GM18499 (cell line): ENCODE measurements around the gene MFAP2.

Experiments used
- ATAC-seq: cut with Tn5 transposase; IDR thresholded peaks from one replicate; pipeline ENCODE4 v1.9.1; 2021; ENCODE audit warnings: moderate number of reproducible peaks; ENCODE audit not compliant: insufficient read depth, unreplicated experiment

The MFAP2 gene

GRCh38 chr1:16980473-16981268 is at the start of gene MFAP2:
Gene MFAP2 (minus strand): TSS chr1:16980620. CDS start chr1:16978273, 2,347 bp downstream.
- ATAC-seq = no peak

GRCh38 chr1:17030206-17030605 is 49.8 kb upstream of the MFAP2 start:
- no peak for ATAC-seq

GRCh38 chr1:17028662-17029188 is 48.3 kb upstream of the MFAP2 start:
- no peak for ATAC-seq

- ATAC-seq = no peak
Measured at GRCh38 chr1:17027900-17028299, 47.5 kb upstream of the MFAP2 start.

DNA sequence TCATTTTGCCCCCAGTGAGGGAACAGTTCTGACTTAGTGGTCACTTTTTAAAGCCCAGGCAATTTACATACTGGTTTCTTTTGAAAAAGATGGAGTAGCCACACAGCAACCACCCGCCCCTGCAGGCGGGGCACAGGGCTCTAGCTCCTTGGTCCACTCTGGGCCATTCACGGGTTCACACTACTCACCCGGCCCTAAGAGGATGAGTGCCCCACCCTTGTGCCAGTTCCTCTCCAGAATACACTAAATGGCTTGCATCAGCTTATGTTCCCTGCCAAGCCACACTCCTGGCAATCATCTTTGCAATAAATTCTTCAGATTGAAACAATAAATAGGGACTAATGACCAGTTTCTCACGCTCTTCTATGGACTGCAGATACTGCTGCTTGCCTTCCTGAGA is 47.0 kb upstream of the MFAP2 start:
- ATAC-seq = no peak

- no peak for ATAC-seq
Measured at GRCh38 chr1:17024721-17025120, 44.3 kb upstream of the MFAP2 start.

DNA sequence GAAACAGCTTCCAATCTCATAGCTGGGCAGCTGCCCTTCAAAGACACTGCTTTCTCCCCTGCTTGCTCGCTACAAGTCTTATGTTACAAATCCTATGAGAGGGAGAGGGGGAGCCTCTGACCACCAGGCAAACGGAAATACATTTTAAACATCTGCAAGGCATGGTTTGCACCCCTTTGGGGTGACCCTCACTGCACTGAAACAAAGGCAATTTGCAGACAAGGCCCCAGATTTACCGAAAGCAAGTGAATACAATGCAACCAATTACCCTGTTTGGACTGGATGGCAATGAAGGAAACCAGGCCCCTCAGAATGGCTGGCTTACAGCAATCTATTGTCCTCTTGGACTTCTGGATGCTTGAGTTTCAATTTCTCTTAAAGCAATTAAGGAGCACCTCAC is 43.2 kb upstream of the MFAP2 start:
- no peak for ATAC-seq

GRCh38 chr1:17023102-17023501 is 42.7 kb upstream of the MFAP2 start:
- no peak for ATAC-seq

DNA sequence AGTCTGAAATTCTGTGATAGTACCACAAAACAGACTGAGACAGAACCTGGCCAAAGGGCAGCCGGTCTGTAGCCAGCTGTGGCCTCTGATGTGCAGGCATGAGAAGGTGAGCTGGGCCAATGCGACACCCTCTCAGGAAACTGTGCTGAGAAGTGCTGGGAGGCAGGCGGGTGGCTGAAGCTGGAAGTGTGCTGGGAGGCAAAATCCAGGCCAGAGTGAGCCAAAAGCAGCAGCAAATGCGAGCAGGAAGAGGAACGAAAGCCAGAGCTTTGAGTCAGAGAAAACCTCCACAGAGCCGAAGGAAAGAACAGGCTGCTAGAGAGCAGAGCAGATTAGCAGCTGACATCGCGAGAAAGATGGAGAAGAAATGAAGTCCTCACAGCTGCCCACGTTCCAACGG is 41.5 kb upstream of the MFAP2 start:
- ATAC-seq = no peak

DNA sequence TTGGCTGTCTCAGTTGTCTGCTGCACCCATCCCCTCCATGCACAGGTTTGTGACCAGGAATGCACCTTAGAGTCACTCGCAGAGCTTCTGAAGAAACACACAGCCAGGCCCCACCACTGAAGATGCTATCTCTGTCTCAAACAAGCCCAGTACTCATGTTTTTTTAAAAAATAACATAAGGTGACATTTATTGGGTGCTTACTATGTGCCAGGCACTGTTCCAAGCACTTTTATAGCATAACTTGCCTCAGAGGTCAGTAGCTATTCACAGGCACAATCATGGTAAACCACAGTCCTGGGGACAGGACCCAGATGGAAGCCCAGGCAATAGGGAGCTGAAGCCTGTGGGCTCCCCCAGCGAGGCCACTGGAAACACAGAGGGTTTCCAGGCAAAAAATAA is 40.1 kb upstream of the MFAP2 start:
- ATAC-seq = no peak

GRCh38 chr1:17018849-17019248 is 38.4 kb upstream of the MFAP2 start:
- ATAC-seq = no peak

GRCh38 chr1:17017435-17017834 is 37.0 kb upstream of the MFAP2 start:
- ATAC-seq = no peak

- no peak for ATAC-seq
Measured at GRCh38 chr1:17016317-17016661, 35.9 kb upstream of the MFAP2 start.

GRCh38 chr1:17014671-17015567 is 34.5 kb upstream of the MFAP2 start:
- no peak for ATAC-seq

GRCh38 chr1:17013491-17014320 is 33.3 kb upstream of the MFAP2 start:
- no peak for ATAC-seq

GRCh38 chr1:17012775-17013490 is 32.5 kb upstream of the MFAP2 start:
- ATAC-seq = no peak

GRCh38 chr1:17011439-17012307 is 31.3 kb upstream of the MFAP2 start, which contains the start of gene ATP13A2:
Gene ATP13A2 (minus strand): TSS chr1:17011928. CDS start chr1:17011738, 190 bp downstream.
- ATAC-seq = no peak

- ATAC-seq = no peak
Measured at GRCh38 chr1:17011092-17011438, 30.6 kb upstream of the MFAP2 start.

- no peak for ATAC-seq
Measured at GRCh38 chr1:17009706-17010105, 29.3 kb upstream of the MFAP2 start.
